ENCODE results near the gene SLC26A2.

SLC26A2 gene

GRCh38 chr5:149932445-149933350 is 27.9 kb upstream of the SLC26A2 start:
- peak; percentile 89 for TF ChIP-seq CTCF (conservative IDR thresholded peaks at IDR 0.05)
- H3K27ac ChIP-seq, result peak overlapping the region; percentile 86

GRCh38 chr5:149935431-149935901 is 25.1 kb upstream of the SLC26A2 start:
- peak overlapping the region; percentile 68 for H3K27ac ChIP-seq
- no peak for TF ChIP-seq CTCF (conservative IDR thresholded peaks at IDR 0.05)

- TF ChIP-seq CTCF (conservative IDR thresholded peaks at IDR 0.05), result no peak
- peak overlapping the region; percentile 68 for H3K27ac ChIP-seq
Measured at GRCh38 chr5:149936044-149936699, 24.4 kb upstream of the SLC26A2 start.

DNA sequence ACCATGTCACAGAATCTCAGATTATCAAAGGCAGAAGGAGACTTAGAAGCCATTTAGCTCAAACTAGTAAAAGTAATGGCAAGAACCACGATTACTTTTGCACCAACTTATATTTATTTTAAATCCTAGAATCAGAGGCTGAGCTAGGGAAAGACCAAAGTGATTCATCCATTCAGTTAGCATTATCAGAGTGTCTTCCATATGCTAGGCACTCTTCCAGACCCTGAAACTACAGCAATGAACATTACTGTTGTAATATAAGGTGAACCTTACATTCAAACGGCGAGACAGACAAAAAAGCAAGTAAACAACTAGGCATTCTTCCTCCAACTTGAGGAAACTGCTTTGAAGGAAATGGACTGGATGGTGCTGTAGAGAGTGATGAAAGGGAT is 23.9 kb upstream of the SLC26A2 start:
- peak overlapping the region; percentile 68 for H3K27ac ChIP-seq
- no peak for TF ChIP-seq CTCF (conservative IDR thresholded peaks at IDR 0.05)

- no peak for TF ChIP-seq CTCF (conservative IDR thresholded peaks at IDR 0.05)
- H3K27ac ChIP-seq, result peak overlapping the region; percentile 68
Measured at GRCh38 chr5:149937610-149938009, 22.9 kb upstream of the SLC26A2 start.

- peak overlapping the region; percentile 68 for H3K27ac ChIP-seq
- no peak for TF ChIP-seq CTCF (conservative IDR thresholded peaks at IDR 0.05)
Measured at GRCh38 chr5:149938279-149938678, 22.3 kb upstream of the SLC26A2 start.

DNA sequence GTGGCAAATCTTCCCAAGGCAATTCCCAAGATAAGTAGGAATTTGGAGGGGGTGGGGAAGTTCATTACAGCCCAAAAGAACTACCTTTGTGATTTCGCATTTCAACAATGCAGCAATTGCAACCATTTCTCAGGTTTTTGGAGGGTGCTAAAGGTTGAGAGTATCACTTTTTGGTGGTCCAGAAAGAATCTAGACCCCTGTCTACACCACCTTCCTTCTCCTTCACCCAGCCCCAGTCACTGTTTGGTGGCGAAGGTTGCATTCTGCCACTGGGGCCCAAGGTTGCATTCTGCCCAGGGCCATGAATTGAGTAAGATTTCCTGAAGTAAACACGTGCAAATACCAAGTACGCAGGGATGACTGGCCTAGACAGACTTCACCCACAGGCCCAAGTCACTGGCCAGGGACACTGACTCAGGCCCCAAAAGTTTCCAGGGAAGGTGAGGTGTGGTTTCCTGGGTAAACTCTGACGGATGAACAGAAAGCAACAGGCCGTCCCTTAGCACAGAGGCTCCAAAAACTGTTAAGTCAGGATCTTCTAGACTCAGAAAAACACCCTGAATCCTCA is 21.7 kb upstream of the SLC26A2 start:
- peak overlapping the region; percentile 68 for H3K27ac ChIP-seq
- TF ChIP-seq CTCF (conservative IDR thresholded peaks at IDR 0.05), result no peak
